ENCODE results near the gene BAAT.
"Not testable (repeated sequence)": the region's sequence is repeated elsewhere in the genome, so short reads cannot be mapped to it uniquely, and the experiment has no call there.

BAAT gene

GRCh38 chr9:101384873-101385536 lies at the start of gene BAAT:
TSS of gene BAAT (minus strand) at chr9:101385006. CDS start at chr9:101371404, 13,602 bp downstream.
- peaks cover 12% of the 10 kb centered on the region for H3K36me3 Mint-ChIP-seq
- not testable (repeated sequence) for H3K9me3 Mint-ChIP-seq, H3K27me3 Mint-ChIP-seq, H3K27ac Mint-ChIP-seq, H3K4me1 Mint-ChIP-seq, H3K4me3 Mint-ChIP-seq

- Mint-ChIP-seq H3K4me3 (no peak overlapping the region), H3K36me3 (no peaks in the 10 kb centered on the region), H3K27ac (no peak overlapping the region), H3K27me3 (peaks cover 12% of the 10 kb centered on the region), H3K4me1 (no peaks in the 10 kb centered on the region), H3K9me3 (no peaks in the 10 kb centered on the region)
Observed at GRCh38 chr9:101433229-101433628, 48.4 kb upstream of the BAAT start.

- Mint-ChIP-seq H3K9me3 (no peaks in the 10 kb centered on the region), H3K4me1 (no peaks in the 10 kb centered on the region), H3K27ac (no peak overlapping the region), H3K27me3 (peaks cover 12% of the 10 kb centered on the region), H3K36me3 (no peaks in the 10 kb centered on the region), H3K4me3 (no peak overlapping the region)
Observed at GRCh38 chr9:101432740-101433139, 47.9 kb upstream of the BAAT start.

GRCh38 chr9:101432171-101432570 lies 47.4 kb upstream of the BAAT start:
- Mint-ChIP-seq H3K9me3 (no peaks in the 10 kb centered on the region), H3K27me3 (peaks cover 12% of the 10 kb centered on the region), H3K27ac (no peak overlapping the region), H3K4me3 (no peak overlapping the region), H3K4me1 (no peaks in the 10 kb centered on the region), H3K36me3 (no peaks in the 10 kb centered on the region)

- H3K9me3 Mint-ChIP-seq, result no peaks in the 10 kb centered on the region
- H3K27me3 Mint-ChIP-seq, result peaks cover 6% of the 10 kb centered on the region
- H3K4me1 Mint-ChIP-seq, result no peaks in the 10 kb centered on the region
- no peaks in the 10 kb centered on the region for H3K36me3 Mint-ChIP-seq
- H3K27ac Mint-ChIP-seq, result no peak overlapping the region
- H3K4me3 Mint-ChIP-seq, result no peak overlapping the region
Observed at GRCh38 chr9:101429736-101430135, 44.9 kb upstream of the BAAT start.

GRCh38 chr9:101428909-101429308 lies 44.1 kb upstream of the BAAT start:
- H3K27ac Mint-ChIP-seq, result no peak overlapping the region
- H3K4me3 Mint-ChIP-seq, result no peak overlapping the region
- peaks cover 6% of the 10 kb centered on the region for H3K27me3 Mint-ChIP-seq
- H3K9me3 Mint-ChIP-seq, result peaks cover 5% of the 10 kb centered on the region
- H3K36me3 Mint-ChIP-seq, result no peaks in the 10 kb centered on the region
- H3K4me1 Mint-ChIP-seq, result no peaks in the 10 kb centered on the region

GRCh38 chr9:101427957-101428655 lies 43.3 kb upstream of the BAAT start:
- Mint-ChIP-seq H3K27ac (no peak overlapping the region), H3K4me3 (no peak overlapping the region), H3K9me3 (peaks cover 13% of the 10 kb centered on the region)

GRCh38 chr9:101427358-101427757 lies 42.6 kb upstream of the BAAT start:
- peaks cover 4% of the 10 kb centered on the region for H3K27me3 Mint-ChIP-seq
- H3K27ac Mint-ChIP-seq, result no peak overlapping the region
- H3K36me3 Mint-ChIP-seq, result peaks cover 5% of the 10 kb centered on the region
- H3K9me3 Mint-ChIP-seq, result peaks cover 14% of the 10 kb centered on the region
- H3K4me3 Mint-ChIP-seq, result no peak overlapping the region
- H3K4me1 Mint-ChIP-seq, result no peaks in the 10 kb centered on the region

More at GRCh38 chr9:101427957-101428655, 43.3 kb upstream of the BAAT start:
- peaks cover 4% of the 10 kb centered on the region for H3K36me3 Mint-ChIP-seq
- H3K4me1 Mint-ChIP-seq, result no peaks in the 10 kb centered on the region
- H3K27me3 Mint-ChIP-seq, result peaks cover 6% of the 10 kb centered on the region

GRCh38 chr9:101421653-101422065 lies 36.9 kb upstream of the BAAT start:
- Mint-ChIP-seq H3K4me1 (no peaks in the 10 kb centered on the region), H3K36me3 (peaks cover 28% of the 10 kb centered on the region), H3K9me3 (peaks cover 25% of the 10 kb centered on the region), H3K27ac (no peak overlapping the region), H3K4me3 (no peak overlapping the region), H3K27me3 (no peaks in the 10 kb centered on the region)

GRCh38 chr9:101419863-101420262 lies 35.1 kb upstream of the BAAT start:
- H3K27ac Mint-ChIP-seq, result no peak overlapping the region

GRCh38 chr9:101418518-101419430 lies 34.0 kb upstream of the BAAT start:
- Mint-ChIP-seq H3K27ac (no peak overlapping the region), H3K4me1 (peaks cover 3% of the 10 kb centered on the region), H3K36me3 (peaks cover 40% of the 10 kb centered on the region), H3K4me3 (no peak overlapping the region), H3K9me3 (peaks cover 36% of the 10 kb centered on the region), H3K27me3 (no peaks in the 10 kb centered on the region)

More at GRCh38 chr9:101419863-101420262, 35.1 kb upstream of the BAAT start:
- Mint-ChIP-seq H3K9me3 (peaks cover 32% of the 10 kb centered on the region), H3K27me3 (no peaks in the 10 kb centered on the region), H3K36me3 (peaks cover 34% of the 10 kb centered on the region), H3K4me3 (no peak overlapping the region), H3K4me1 (no peaks in the 10 kb centered on the region)

GRCh38 chr9:101417977-101418376 lies 33.2 kb upstream of the BAAT start:
- Mint-ChIP-seq H3K9me3 (peaks cover 34% of the 10 kb centered on the region), H3K4me3 (no peak overlapping the region), H3K27me3 (no peaks in the 10 kb centered on the region), H3K36me3 (peaks cover 42% of the 10 kb centered on the region), H3K4me1 (peaks cover 3% of the 10 kb centered on the region), H3K27ac (no peak overlapping the region)

- H3K27me3 Mint-ChIP-seq, result no peaks in the 10 kb centered on the region
- H3K9me3 Mint-ChIP-seq, result peaks cover 38% of the 10 kb centered on the region
- H3K4me1 Mint-ChIP-seq, result peaks cover 3% of the 10 kb centered on the region
- H3K4me3 Mint-ChIP-seq, result no peak overlapping the region
- H3K27ac Mint-ChIP-seq, result no peak overlapping the region
- H3K36me3 Mint-ChIP-seq, result peaks cover 46% of the 10 kb centered on the region
Observed at GRCh38 chr9:101417389-101417788, 32.6 kb upstream of the BAAT start.

GRCh38 chr9:101415578-101415977 lies 30.8 kb upstream of the BAAT start:
- Mint-ChIP-seq H3K9me3 (peaks cover 38% of the 10 kb centered on the region), H3K27ac (no peak overlapping the region), H3K4me1 (peaks cover 3% of the 10 kb centered on the region), H3K27me3 (no peaks in the 10 kb centered on the region), H3K36me3 (peaks cover 46% of the 10 kb centered on the region), H3K4me3 (no peak overlapping the region)

GRCh38 chr9:101414839-101415238 lies 30.0 kb upstream of the BAAT start:
- no peak overlapping the region for H3K27ac Mint-ChIP-seq

More at GRCh38 chr9:101414839-101415238, 30.0 kb upstream of the BAAT start:
- H3K9me3 Mint-ChIP-seq, result peaks cover 38% of the 10 kb centered on the region
- no peak overlapping the region for H3K4me3 Mint-ChIP-seq
- peaks cover 46% of the 10 kb centered on the region for H3K36me3 Mint-ChIP-seq
- no peaks in the 10 kb centered on the region for H3K27me3 Mint-ChIP-seq
- H3K4me1 Mint-ChIP-seq, result peaks cover 3% of the 10 kb centered on the region

All from activated naive CD4-positive, alpha-beta T cell treated with anti-CD3 and anti-CD28 coated beads, Interleukin-2, amount 50 U/mL, for 24 hours (primary cell).